ENCODE results near the gene PTGER2. TPM values are rescaled to one million over a fixed set of nuclear protein-coding genes. Genes with fewer than 3 reads are reported as not detected.
A peak's percentile ranks its signal among the peaks of the same experiment; 100 is the strongest.

The PTGER2 gene
- polyA plus RNA-seq, 3 donors, result 51.5 to 90.4 (median 72.8) TPM

- no peaks in the 10 kb centered on the region for H3K36me3 Mint-ChIP-seq
- no peak overlapping the region for H3K4me2 ChIP-seq (replicated peaks; ENCODE audit: extremely low read depth, low read length, poor library complexity, severe bottlenecking)
- intact Hi-C loops (cut with micrococcal nuclease), result loop anchor here (5.0 to 10.0 kb wide), 2 partner anchors 166 to 174 kb away; no protein-coding TSS in a partner anchor
- no peak overlapping the region for H3K4me3 Mint-ChIP-seq
- H3K9me3 Mint-ChIP-seq, result peaks cover 0 to 3% (median 0%) of the 10 kb centered on the region in 7 donors
- H4K20me1 ChIP-seq (ENCODE audit: insufficient read depth, low read length), result no peaks in the 10 kb centered on the region
- H3K27me3 ChIP-seq (ENCODE audit: control insufficient read depth in 2 of 2, insufficient read depth in 2 of 2, low read length in 2 of 2), result no peaks in the 10 kb centered on the region
- peaks cover 2 to 3% (median 3%) of the 10 kb centered on the region in 3 donors for H3K27me3 Mint-ChIP-seq (ENCODE audit: low read depth in 3 of 3)
- no peaks in the 10 kb centered on the region for H3K36me3 ChIP-seq (replicated peaks in 1 of 2; ENCODE audit: control insufficient read depth in 1 of 2, insufficient read depth in 2 of 2, low read length in 2 of 2)
- H3K4me1 Mint-ChIP-seq, result peaks cover 19% of the 10 kb centered on the region
- H2AFZ ChIP-seq (ENCODE audit: insufficient read depth, low read depth, low read length, poor library complexity, severe bottlenecking), result no peak overlapping the region
- H3K9me3 ChIP-seq (replicated peaks in 1 of 2; ENCODE audit: control insufficient read depth in 1 of 2, insufficient read depth in 1 of 2, low read length in 2 of 2), result no peaks in the 10 kb centered on the region
- no peaks in the 10 kb centered on the region for H3K79me2 ChIP-seq (ENCODE audit: insufficient read depth, low read length)
- no peak overlapping the region for H3K27ac Mint-ChIP-seq
- DNase-seq, result no peak
- 67% methylated on average over 1 of the region's 10 CpGs for WGBS (ENCODE audit: insufficient coverage)
- H3K4me3 ChIP-seq (replicated peaks in 1 of 3; ENCODE audit: low read depth in 2 of 3, low read length in 3 of 3), result no peak overlapping the region
- H3K27ac ChIP-seq (ENCODE audit: low read depth in 1 of 2, low read length in 2 of 2), result no peak overlapping the region
- TF ChIP-seq CTCF (IDR thresholded peaks at IDR 0.05), result no peak
- H3K4me1 ChIP-seq (ENCODE audit: control insufficient read depth in 1 of 2, insufficient read depth in 2 of 2, low read length in 2 of 2), result peaks cover 5 to 17% of the 10 kb centered on the region in 2 donors
- H3K9ac ChIP-seq (ENCODE audit: insufficient read depth, low read length, poor library complexity, severe bottlenecking), result no peak overlapping the region
Observed at GRCh38 chr14:52298795-52299194, 15.3 kb upstream of the PTGER2 start.

GRCh38 chr14:52299692-52300278 is 14.3 kb upstream of the PTGER2 start:
- H3K36me3 ChIP-seq (replicated peaks in 1 of 2; ENCODE audit: control insufficient read depth in 1 of 2, insufficient read depth in 2 of 2, low read length in 2 of 2), result no peaks in the 10 kb centered on the region
- H3K4me2 ChIP-seq (replicated peaks; ENCODE audit: extremely low read depth, low read length, poor library complexity, severe bottlenecking), result no peak overlapping the region
- H3K36me3 Mint-ChIP-seq, result no peaks in the 10 kb centered on the region
- intact Hi-C loops (cut with micrococcal nuclease), result loop anchor here (5.0 to 10.0 kb wide), 3 partner anchors 55 to 173 kb away; no protein-coding TSS in a partner anchor
- H3K4me3 ChIP-seq (replicated peaks in 1 of 3; ENCODE audit: low read depth in 2 of 3, low read length in 3 of 3), result no peak overlapping the region
- H3K4me1 ChIP-seq (ENCODE audit: control insufficient read depth in 1 of 2, insufficient read depth in 2 of 2, low read length in 2 of 2), result peaks cover 6 to 19% of the 10 kb centered on the region in 2 donors
- H3K27ac Mint-ChIP-seq, result no peak overlapping the region
- H3K27me3 ChIP-seq (ENCODE audit: control insufficient read depth in 2 of 2, insufficient read depth in 2 of 2, low read length in 2 of 2), result no peaks in the 10 kb centered on the region
- H3K9me3 ChIP-seq (replicated peaks in 1 of 2; ENCODE audit: control insufficient read depth in 1 of 2, insufficient read depth in 1 of 2, low read length in 2 of 2), result no peaks in the 10 kb centered on the region
- peak; percentile 40 to 72 (median 61) for DNase-seq
- no peak overlapping the region for H3K4me3 Mint-ChIP-seq
- peaks cover 0 to 3% (median 0%) of the 10 kb centered on the region in 7 donors for H3K9me3 Mint-ChIP-seq
- no peak overlapping the region for H2AFZ ChIP-seq (ENCODE audit: insufficient read depth, low read depth, low read length, poor library complexity, severe bottlenecking)
- H3K27me3 Mint-ChIP-seq (ENCODE audit: low read depth in 3 of 3), result peaks cover 2 to 3% (median 3%) of the 10 kb centered on the region in 3 donors
- peak; percentile 82 for TF ChIP-seq CTCF (IDR thresholded peaks at IDR 0.05)
- no peak overlapping the region for H3K27ac ChIP-seq (ENCODE audit: low read depth in 1 of 2, low read length in 2 of 2)
- no peak overlapping the region for H3K9ac ChIP-seq (ENCODE audit: insufficient read depth, low read length, poor library complexity, severe bottlenecking)
- H4K20me1 ChIP-seq (ENCODE audit: insufficient read depth, low read length), result no peaks in the 10 kb centered on the region
- H3K79me2 ChIP-seq (ENCODE audit: insufficient read depth, low read length), result no peaks in the 10 kb centered on the region
- H3K4me1 Mint-ChIP-seq, result peaks cover 27% of the 10 kb centered on the region
